GM21717 (cell line): ENCODE results near the gene CACNA1S.

Experiments used
- ATAC-seq: cut with Tn5 transposase; IDR thresholded peaks from one replicate; pipeline ENCODE4 v1.9.1; 2021; ENCODE audit warnings: mild to moderate bottlenecking, moderate library complexity; ENCODE audit not compliant: unreplicated experiment

The CACNA1S gene

GRCh38 chr1:201112173-201112731, at the start of gene CACNA1S:
CACNA1S (minus strand) TSS chr1:201112426; CDS start chr1:201112339, 87 bp downstream.
- no peak for ATAC-seq

DNA sequence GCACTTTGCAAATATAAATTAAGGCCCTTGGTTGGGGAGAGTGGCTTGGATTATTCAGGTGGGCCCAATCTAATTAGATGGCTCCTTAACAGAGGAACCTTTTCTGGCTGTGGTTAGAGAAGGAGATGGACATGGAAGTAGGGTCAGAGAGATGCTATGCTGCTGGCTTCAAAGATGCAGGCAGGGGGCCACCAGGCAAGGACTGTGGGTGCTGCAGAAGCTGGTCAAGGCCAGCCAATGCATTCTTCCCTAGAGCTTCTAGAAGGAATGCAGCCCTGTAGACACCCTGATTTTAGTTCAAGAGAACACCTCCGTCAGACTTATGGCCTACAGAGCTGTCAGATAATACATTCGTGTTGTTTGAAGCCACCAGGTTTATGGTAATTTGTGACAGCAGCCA, 45.7 kb upstream of the CACNA1S start:
- ATAC-seq, result no peak

GRCh38 chr1:201156819-201157218, 44.6 kb upstream of the CACNA1S start:
- no peak for ATAC-seq

GRCh38 chr1:201156346-201156745, 44.1 kb upstream of the CACNA1S start:
- no peak for ATAC-seq

GRCh38 chr1:201155354-201155753, 43.1 kb upstream of the CACNA1S start:
- ATAC-seq, result no peak

GRCh38 chr1:201154389-201155165, 42.4 kb upstream of the CACNA1S start, which contains the start of gene TMEM9:
TMEM9 (minus strand) TSS chr1:201154474; CDS start chr1:201153923, 551 bp downstream.
- ATAC-seq, result peak; percentile 98

DNA sequence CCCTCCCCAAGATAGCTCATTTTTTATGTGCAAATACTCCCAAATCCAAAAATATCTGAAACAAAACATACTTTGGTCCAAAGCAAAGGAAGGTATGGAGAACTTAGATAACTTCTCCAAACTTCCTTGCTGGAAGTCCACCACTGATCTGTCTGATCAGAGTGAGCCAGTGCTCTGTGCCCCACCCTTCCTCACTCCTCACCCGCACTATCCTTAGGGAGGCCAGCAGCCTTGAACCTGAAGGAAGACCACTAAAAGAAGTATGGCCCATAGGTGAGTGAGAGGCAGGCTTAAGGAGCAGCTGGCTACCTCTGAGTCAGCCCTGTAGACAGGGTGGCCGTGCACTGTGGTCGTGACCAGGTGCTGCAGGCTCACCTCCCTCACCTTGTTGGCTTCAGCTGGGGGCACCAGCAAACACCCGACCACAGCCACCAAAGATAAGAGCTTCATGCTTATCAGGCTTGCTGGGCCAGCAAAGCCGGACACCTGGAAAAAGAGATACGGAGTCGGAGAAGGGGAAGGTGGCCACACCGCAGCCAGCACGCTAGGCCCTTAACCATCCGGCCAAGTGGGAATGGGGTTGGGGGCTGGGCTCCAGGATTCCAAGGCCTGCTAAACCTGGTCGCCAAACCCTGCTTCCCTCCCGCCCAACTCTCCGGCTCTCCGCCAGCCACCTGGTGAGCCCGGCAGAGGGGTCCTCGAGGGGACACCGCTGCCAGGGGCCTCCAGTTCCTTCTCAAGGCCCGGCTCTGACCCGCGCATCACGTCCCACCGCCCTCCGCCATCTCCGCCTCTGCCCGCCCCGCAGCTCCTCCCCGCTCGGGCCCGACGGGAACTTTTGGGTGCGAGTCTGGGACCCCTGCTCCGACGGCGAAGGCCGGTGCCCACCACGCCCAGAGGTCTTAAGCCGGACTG, 41.5 kb upstream of the CACNA1S start:
- peak; percentile 75 for ATAC-seq

- no peak for ATAC-seq
Measured at GRCh38 chr1:201149400-201149799, 37.2 kb upstream of the CACNA1S start.

GRCh38 chr1:201147396-201148015, 35.3 kb upstream of the CACNA1S start:
- ATAC-seq, result no peak

DNA sequence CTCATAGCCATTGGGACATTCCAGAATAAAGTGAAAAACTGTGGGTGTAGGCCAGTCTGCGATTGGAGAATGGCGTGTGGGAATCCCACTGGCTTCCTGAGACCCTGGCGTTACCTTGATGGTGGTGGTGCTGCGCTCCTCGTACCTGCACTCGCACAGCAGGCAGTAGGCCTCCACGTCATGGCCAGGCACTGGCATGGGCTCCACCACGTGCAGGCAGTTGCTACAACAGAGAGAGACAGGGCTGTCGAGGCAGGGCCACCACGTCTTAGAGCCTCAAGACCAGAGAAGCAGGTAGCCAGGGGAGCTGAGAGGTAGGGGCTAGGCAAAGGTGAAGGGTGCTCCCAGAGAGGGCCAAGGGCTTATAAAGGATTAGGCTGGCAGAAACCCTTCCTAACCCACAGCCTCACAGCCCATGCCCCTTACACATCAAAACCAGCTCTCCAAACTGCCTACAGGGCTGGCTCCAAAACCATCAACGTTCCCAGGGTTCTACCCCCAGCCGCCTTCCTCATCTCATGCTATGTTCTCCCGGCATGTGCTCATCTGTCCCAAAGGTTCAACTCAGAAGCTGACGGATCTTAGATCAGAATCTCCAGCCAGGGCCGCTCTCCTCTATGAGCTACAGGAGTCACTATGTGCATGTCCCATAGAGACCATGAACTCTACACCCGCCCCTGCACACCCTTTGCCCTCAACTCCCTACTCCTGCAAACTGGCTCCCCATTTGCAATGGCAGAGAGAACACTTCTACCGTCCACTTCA, 34.6 kb upstream of the CACNA1S start:
- ATAC-seq, result no peak

- ATAC-seq, result no peak
Measured at GRCh38 chr1:201145816-201146215, 33.6 kb upstream of the CACNA1S start.

DNA sequence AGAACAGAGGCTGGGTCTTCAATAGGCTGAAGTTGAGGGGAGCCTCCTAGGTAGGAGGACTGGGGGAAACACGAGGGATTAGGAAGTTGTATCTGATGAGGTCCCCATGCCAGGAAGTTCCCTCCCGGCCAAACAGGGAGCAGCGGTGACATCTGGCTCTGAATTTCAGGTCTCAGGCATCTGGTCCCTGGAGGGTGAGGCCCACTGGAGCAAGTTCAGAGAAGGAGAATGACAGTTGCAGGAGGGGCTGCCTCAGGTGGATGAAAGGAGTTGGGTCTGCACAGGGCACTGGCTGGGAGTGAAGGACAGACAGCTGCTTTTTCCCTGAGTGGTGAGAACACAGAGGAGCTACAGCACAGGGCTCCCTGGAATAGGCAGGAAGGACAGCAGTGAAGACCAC, 32.9 kb upstream of the CACNA1S start:
- ATAC-seq, result no peak

DNA sequence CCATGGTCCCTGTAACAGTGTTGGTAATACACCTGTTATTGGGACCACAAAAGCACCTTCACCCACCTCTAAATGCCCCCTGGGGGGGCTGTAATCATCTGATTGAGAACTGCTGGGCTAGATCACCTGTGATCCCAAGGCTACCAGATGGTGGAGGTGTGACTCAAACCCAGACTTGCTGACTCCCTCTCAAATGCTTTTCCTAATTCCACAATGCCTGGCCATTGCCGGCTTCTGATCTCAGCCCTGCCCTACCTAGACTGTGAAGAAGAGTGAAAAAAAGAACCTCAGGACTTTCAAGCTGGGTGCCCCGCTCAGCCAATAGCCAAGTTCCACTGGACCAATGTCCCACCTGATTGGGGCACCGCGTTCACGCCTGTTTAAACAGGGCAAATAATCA, 32.5 kb upstream of the CACNA1S start:
- no peak for ATAC-seq

GRCh38 chr1:201143726-201144635, 31.8 kb upstream of the CACNA1S start:
- no peak for ATAC-seq

GRCh38 chr1:201142849-201143725, 30.9 kb upstream of the CACNA1S start:
- no peak for ATAC-seq

- ATAC-seq, result no peak
Measured at GRCh38 chr1:201142011-201142848, 30.0 kb upstream of the CACNA1S start.

DNA sequence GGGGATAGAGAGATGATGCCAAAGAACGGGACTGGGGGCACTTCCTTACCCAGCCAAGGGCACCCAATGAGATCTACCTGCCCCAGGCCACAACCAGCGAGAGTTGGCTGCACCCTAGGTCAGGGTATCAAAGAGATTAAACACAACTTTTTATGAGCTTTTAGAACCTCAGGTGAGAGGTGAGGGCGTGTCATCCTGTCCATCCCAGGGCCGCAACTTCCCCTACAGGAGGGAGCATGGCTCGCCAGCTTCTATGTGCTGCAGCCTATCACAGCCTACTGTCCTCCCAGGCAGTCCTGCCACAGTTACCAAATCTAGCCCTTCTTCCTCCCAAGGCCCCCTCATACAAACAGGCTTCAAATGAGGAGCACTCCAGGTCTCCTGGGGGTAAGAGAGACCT, 29.2 kb upstream of the CACNA1S start:
- no peak for ATAC-seq

- ATAC-seq, result no peak
Measured at GRCh38 chr1:201140941-201141260, 28.7 kb upstream of the CACNA1S start.
